SK-N-SH (cell line): Measurements from ENCODE around the gene PPM1F. TPM values are rescaled to one million over a fixed set of nuclear protein-coding genes. Genes with fewer than 3 reads are reported as not detected.

ENCODE experiments used
- CTCF ChIA-PET: fragments of 300-600, 350-600 bp; formaldehyde crosslinking; extraction: SDS; loops from one replicate; lab custom pipeline; 2021; lab: Yijun Ruan, JAX
- POLR2A ChIA-PET: fragments of 350-600 bp; sonication (Branson Sonifier 250); formaldehyde crosslinking; extraction: SDS; loops from one replicate; lab custom pipeline; 2020; ENCODE audit warnings: antibody characterized with exemption, inconsistent platforms; lab: Yijun Ruan, JAX
- DNase-seq: peaks from one replicate; pipeline ENCODE4 v3.0.0; 2012
- H2AFZ ChIP-seq: fragments of 200-600 bp; sonication (generic); 2 replicates; pipeline ENCODE4 v1.8.1; 2016; ENCODE audit warnings: antibody characterized with exemption, mild to moderate bottlenecking, low read depth
- H3F3A ChIP-seq: fragments of 200-600 bp; sonication (generic); replicated peaks from 2 replicates; pipeline ENCODE3; 2016; ENCODE audit warnings: antibody characterized with exemption, mild to moderate bottlenecking; ENCODE audit not compliant: insufficient read depth
- H3K27ac ChIP-seq, 2 experiments: fragments of 200-500 bp in 1 of 2; fragments of 200-600 bp in 1 of 2; sonication (Bioruptor generic) in 1 of 2; sonication (generic), shearing (Covaris generic) in 1 of 2; 2 replicates each; pipeline versions ENCODE4 v1.5.1 to v1.6.1; 2014 to 2016; ENCODE audit warnings: low read depth in 2 of 2, inconsistent platforms in 1 of 2, low read length in 1 of 2, mild to moderate bottlenecking in 1 of 2, mixed read lengths in 1 of 2
- H3K27me3 ChIP-seq: fragments of 200-600 bp; sonication (generic), shearing (Covaris generic); 2 replicates; pipeline ENCODE4 v1.6.1; 2016; ENCODE audit warnings: mixed run types; ENCODE audit not compliant: insufficient read depth
- H3K36me3 ChIP-seq, 2 experiments: fragments of 200-500 bp in 1 of 2; fragments of 200-600 bp in 1 of 2; sonication (Bioruptor generic) in 1 of 2; sonication (generic) in 1 of 2; replicated peaks in 1 of 2; 2 replicates each; pipeline versions ENCODE3 to v1.5.1; 2014 to 2016; ENCODE audit warnings: low read length in 1 of 2, mild to moderate bottlenecking in 1 of 2; ENCODE audit not compliant: insufficient read depth in 2 of 2, control insufficient read depth in 1 of 2
- H3K4me1 ChIP-seq, 2 experiments: fragments of 200-500 bp in 1 of 2; fragments of 200-600 bp in 1 of 2; sonication (Bioruptor generic) in 1 of 2; sonication (generic), shearing (Covaris generic) in 1 of 2; 2 replicates each; pipeline versions ENCODE4 v1.5.1 to v1.6.1; 2014 to 2016; ENCODE audit warnings: low read depth in 1 of 2, low read length in 1 of 2, mixed run types in 1 of 2; ENCODE audit not compliant: insufficient read depth in 2 of 2, control insufficient read depth in 1 of 2
- H3K4me2 ChIP-seq: fragments of 200-600 bp; sonication (generic), shearing (Covaris generic); 2 replicates; pipeline ENCODE4 v1.6.1; 2017; ENCODE audit warnings: mixed run types
- H3K4me3 ChIP-seq, 2 experiments: fragments of 200-500 bp in 1 of 2; fragments of 200-600 bp in 1 of 2; sonication (Bioruptor generic) in 1 of 2; sonication (generic), shearing (Covaris generic) in 1 of 2; 2 replicates each; pipeline versions ENCODE4 v1.5.1 to v1.8.1; 2014 to 2016; ENCODE audit warnings: low read depth in 2 of 2, inconsistent platforms in 1 of 2, low read length in 1 of 2, mild to moderate bottlenecking in 1 of 2, mixed read lengths in 1 of 2, moderate library complexity in 1 of 2
- H3K79me2 ChIP-seq: fragments of 200-600 bp; sonication (generic); 2 replicates; pipeline ENCODE4 v1.8.1; 2017; ENCODE audit warnings: mild to moderate bottlenecking; ENCODE audit not compliant: insufficient read depth
- H3K9ac ChIP-seq: fragments of 200-600 bp; sonication (generic); 2 replicates; pipeline ENCODE4 v1.6.1; 2017; ENCODE audit warnings: mixed run types
- H3K9me2 ChIP-seq: fragments of 200-600 bp; sonication (generic); 2 replicates; pipeline ENCODE4 v1.6.1; 2017; ENCODE audit warnings: mixed run types
- H3K9me3 ChIP-seq: fragments of 200-600 bp; sonication (generic); 2 replicates; pipeline ENCODE4 v1.6.1; 2017; ENCODE audit warnings: mixed run types, mild to moderate bottlenecking, moderate library complexity
- H4K20me1 ChIP-seq: fragments of 200-600 bp; sonication (generic); 2 replicates; pipeline ENCODE4 v1.6.1; 2017; ENCODE audit warnings: mild to moderate bottlenecking, mixed run types; ENCODE audit not compliant: insufficient read depth
- EP300 ChIP-seq, 2 experiments: IDR thresholded peaks; 2 replicates each; pipeline versions ENCODE4 v1.4.0 to v1.6.1; 2012; ENCODE audit warnings: borderline replicate concordance in 1 of 2, low read depth in 1 of 2, low read length in 1 of 2
- FOXJ3 ChIP-seq: sonication (generic); formaldehyde crosslinking; IDR thresholded peaks from 2 replicates; pipeline ENCODE4 v1.5.1; 2020; ENCODE audit warnings: mild to moderate bottlenecking, missing genetic modification reagents
- FOXM1 ChIP-seq: IDR thresholded peaks from 2 replicates; pipeline ENCODE4 v1.4.0; 2012; ENCODE audit warnings: low read depth, mild to moderate bottlenecking
- GABPA ChIP-seq: IDR thresholded peaks from 2 replicates; pipeline ENCODE4 v1.4.0; 2012; ENCODE audit warnings: low read depth, mild to moderate bottlenecking
- GATA2 ChIP-seq: sonication (generic); formaldehyde crosslinking; IDR thresholded peaks from 2 replicates; pipeline ENCODE4 v1.5.0; 2020; ENCODE audit warnings: mild to moderate bottlenecking, missing genetic modification reagents
- MAX ChIP-seq: IDR thresholded peaks from 2 replicates; pipeline ENCODE4 v1.4.0; 2012; ENCODE audit warnings: low read depth
- PBX3 ChIP-seq: IDR thresholded peaks from 2 replicates; pipeline ENCODE4; 2012
- POLR2AphosphoS5 ChIP-seq: IDR thresholded peaks from 2 replicates; pipeline ENCODE4 v1.6.1; 2012; ENCODE audit warnings: low read depth, low read length
- REST ChIP-seq: IDR thresholded peaks from 2 replicates; pipeline ENCODE4 v1.6.1; 2012; ENCODE audit warnings: mild to moderate bottlenecking, low read depth, low read length, moderate library complexity
- RFX5 ChIP-seq: IDR thresholded peaks from 2 replicates; pipeline ENCODE4 v1.6.1; 2012; ENCODE audit warnings: mild to moderate bottlenecking, improper control_type of control experiment, low read length
- SIN3A ChIP-seq: IDR thresholded peaks from 2 replicates; pipeline ENCODE4 v1.6.1; 2012; ENCODE audit warnings: low read depth, mild to moderate bottlenecking, low read length, moderate library complexity, borderline replicate concordance
- TAF1 ChIP-seq: IDR thresholded peaks from 2 replicates; pipeline ENCODE4 v1.6.1; 2012; ENCODE audit warnings: low read depth, mild to moderate bottlenecking, low read length, moderate library complexity, borderline replicate concordance
- TEAD4 ChIP-seq: IDR thresholded peaks from 2 replicates; pipeline ENCODE4 v1.4.0; 2012; ENCODE audit warnings: mild to moderate bottlenecking, borderline replicate concordance; ENCODE audit not compliant: insufficient read depth
- USF1 ChIP-seq: IDR thresholded peaks from 2 replicates; pipeline ENCODE4 v1.4.0; 2012; ENCODE audit warnings: low read depth, borderline replicate concordance
- WGBS: methylation state at CpG from one replicate; pipeline ENCODE4 v1.1.6; 2017; ENCODE audit warnings: low lambda C conversion rate; 5-methylcytosine and 5-hydroxymethylcytosine counted together
- polyA plus RNA-seq, 3 experiments: library from polyadenylated mRNA; depleted of rRNA; stranded (reverse); fragments of >200 nt; gene quantifications; 2 replicates each; pipeline ENCODE4 v1.2.3, GENCODE V29; 2012

PPM1F gene
- polyA plus RNA-seq, 1 of the 3 experiments (the other 2 are of a cell fraction) = 29.6 TPM

GRCh38 chr22:21918466-21919185, 34.0 kb downstream of the PPM1F start (continued):
- no peak for TF ChIP-seq GATA2 (CRISPR knock-in tag)
- TF ChIP-seq RFX5 = no peak
- TF ChIP-seq USF1 = no peak
- no peak for TF ChIP-seq TEAD4
- TF ChIP-seq POLR2AphosphoS5 = no peak

- Histone ChIP-seq H3K4me1 (peaks cover 0 to 16% of the 10 kb centered on the region in 2 experiments; a peak in 1 of 4 replicates), H3K9ac (no peak overlapping the region), H3K27me3 (no peaks in the 10 kb centered on the region), H4K20me1 (no peaks in the 10 kb centered on the region), H3K27ac (no peak overlapping the region), H3F3A (no peaks in the 10 kb centered on the region), H3K4me2 (no peak overlapping the region), H3K9me2 (no peaks in the 10 kb centered on the region), H3K36me3 (peaks cover 0 to 4% of the 10 kb centered on the region in 2 experiments)
- WGBS = no CpG with 5 or more reads among the region's 6 CpGs
- POLR2A ChIA-PET = no interaction called here
- DNase-seq = no peak
- no peak for TF ChIP-seq EP300 (IDR thresholded peaks at IDR 0.05; ENCODE audit: borderline replicate concordance in 1 of 2, low read depth in 1 of 2, low read length in 1 of 2)
- no peak for TF ChIP-seq MAX
- no peak for TF ChIP-seq GATA2 (CRISPR knock-in tag)
- no peak for TF ChIP-seq GABPA
- no peak for TF ChIP-seq TAF1
- TF ChIP-seq REST = no peak
- TF ChIP-seq FOXJ3 (CRISPR knock-in tag) = no peak
- TF ChIP-seq SIN3A = no peak
- TF ChIP-seq FOXM1 = no peak
- TF ChIP-seq PBX3 = no peak
- TF ChIP-seq TEAD4 = no peak
- TF ChIP-seq, all 33 proteins: peak for 0
- Histone ChIP-seq H2AFZ (no peak overlapping the region), H3K4me3 (no peak overlapping the region), H3K79me2 (no peaks in the 10 kb centered on the region), H3K9me3 (no peaks in the 10 kb centered on the region)
- CTCF ChIA-PET = interaction anchor here (15.9 kb wide), 1 partner anchor 20 kb away, joined by 145 read pairs; no protein-coding TSS in a partner anchor
Measured at GRCh38 chr22:21917959-21918261, 34.7 kb downstream of the PPM1F start.
